H1 (cell line): Measurements from ENCODE around the gene CREBL2. TPM values are rescaled to one million over a fixed set of nuclear protein-coding genes. Genes with fewer than 3 reads are reported as not detected.

Source experiments
- ASH2L ChIP-seq: fragments of 200-600, 300-600 bp; sonication (generic); IDR thresholded peaks from one replicate; pipeline ENCODE4 v1.7.1; 2017; ENCODE audit warnings: low read length
- CBX5 ChIP-seq: fragments of 300-800, 300-1000 bp; sonication (generic); IDR thresholded peaks from 2 replicates; pipeline ENCODE4 v1.7.1; 2016; ENCODE audit warnings: antibody characterized with exemption, low read length, low read depth
- KDM1A ChIP-seq: fragments of 200-600, 300-600 bp; sonication (generic); IDR thresholded peaks from 2 replicates; pipeline ENCODE4 v1.7.1; 2016; ENCODE audit warnings: mild to moderate bottlenecking, low read length, borderline replicate concordance
- KDM5A ChIP-seq: fragments of 200-600 bp; IDR thresholded peaks from 2 replicates; pipeline ENCODE4 v1.7.1; 2012; ENCODE audit warnings: mild to moderate bottlenecking, low read length, inconsistent platforms, mixed read lengths
- SIN3A ChIP-seq, 2 experiments: IDR thresholded peaks in 1 of 2; conservative IDR thresholded peaks in 1 of 2; 2 replicates each; pipeline ENCODE4 v1.6.1; 2011 to 2012; ENCODE audit warnings: low read length in 2 of 2, improper control_type of control experiment in 1 of 2, low read depth in 1 of 2, mild to moderate bottlenecking in 1 of 2
- SP4 ChIP-seq: IDR thresholded peaks from 2 replicates; pipeline ENCODE4 v1.6.1; 2012; ENCODE audit warnings: low read length, inconsistent platforms
- polyA plus RNA-seq, 7 experiments: library from polyadenylated mRNA; depleted of rRNA in 3 of 7; stranded (reverse) in 5 of 7; unstranded in 2 of 7; fragments of >200 nt in 5 of 7; fragments of 200-250 nt in 2 of 7; gene quantifications; 1 replicate in 5 of 7; 2 replicates in 1 of 7; 4 replicates in 1 of 7; pipeline versions ENCODE4 v1.2.1 to v1.2.3, GENCODE V29; 2011 to 2013; ENCODE audit warnings: missing spikeins in 2 of 7, mixed read lengths in 2 of 7
- total RNA-seq: library from RNA; stranded (reverse); fragmentation: NEBNext Ultra II Directional; extraction: Animal tissue kit (Norgen Biotek cat#: 25700); gene quantifications from 2 replicates; pipeline ENCODE4 v1.2.1, GENCODE V29; 2021
- TF ChIP-seq, protein P1 (sequence below): fragments of 300-600 bp; sonication (generic); IDR thresholded peaks from 2 replicates; pipeline ENCODE4 v1.7.1; 2012; ENCODE audit warnings: low read length, moderate library complexity, mild to moderate bottlenecking, inconsistent platforms; ENCODE audit not compliant: insufficient replicate concordance
- TF ChIP-seq, protein P2 (sequence below): IDR thresholded peaks from 2 replicates; pipeline ENCODE4 v1.6.1; 2011; ENCODE audit warnings: low read length, improper control_type of control experiment

CREBL2 gene
- total and polyA plus RNA-seq, 2 of the 8 experiments (the other 6 are each of a cell fraction or from before 2014, with no cell fraction given): 9.8 to 18.3 TPM

DNA sequence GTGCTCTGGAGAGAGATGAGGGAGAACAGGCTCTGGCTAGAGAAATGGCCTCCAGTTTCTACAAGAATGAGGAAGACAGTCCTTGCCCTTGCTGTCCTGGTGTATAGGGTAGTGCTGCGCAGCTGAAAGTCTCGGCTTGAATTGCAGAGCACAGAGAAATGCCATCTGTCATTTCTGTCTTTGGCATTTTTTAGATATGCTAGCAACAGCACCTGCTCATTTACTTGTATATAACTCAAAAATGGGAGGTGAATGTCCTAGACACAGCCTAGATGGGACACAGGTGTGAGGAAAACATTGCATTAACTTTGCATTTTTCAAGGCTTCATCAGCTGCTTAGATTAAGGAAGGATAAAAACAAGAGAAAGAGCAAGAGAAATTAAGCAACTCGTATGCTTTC lies 48.5 kb downstream of the CREBL2 start (continued):
- TF ChIP-seq CBX5: no peak
- no peak for TF ChIP-seq SIN3A (conservative IDR thresholded peaks at IDR 0.05 in 1 of 2, IDR thresholded peaks at IDR 0.05 in 1 of 2; ENCODE audit: low read depth in 1 of 2, low read length in 2 of 2)
- no peak for TF ChIP-seq KDM5A
- no peak for TF ChIP-seq SP4
- TF ChIP-seq ASH2L: no peak
- TF ChIP-seq, protein P1, sequence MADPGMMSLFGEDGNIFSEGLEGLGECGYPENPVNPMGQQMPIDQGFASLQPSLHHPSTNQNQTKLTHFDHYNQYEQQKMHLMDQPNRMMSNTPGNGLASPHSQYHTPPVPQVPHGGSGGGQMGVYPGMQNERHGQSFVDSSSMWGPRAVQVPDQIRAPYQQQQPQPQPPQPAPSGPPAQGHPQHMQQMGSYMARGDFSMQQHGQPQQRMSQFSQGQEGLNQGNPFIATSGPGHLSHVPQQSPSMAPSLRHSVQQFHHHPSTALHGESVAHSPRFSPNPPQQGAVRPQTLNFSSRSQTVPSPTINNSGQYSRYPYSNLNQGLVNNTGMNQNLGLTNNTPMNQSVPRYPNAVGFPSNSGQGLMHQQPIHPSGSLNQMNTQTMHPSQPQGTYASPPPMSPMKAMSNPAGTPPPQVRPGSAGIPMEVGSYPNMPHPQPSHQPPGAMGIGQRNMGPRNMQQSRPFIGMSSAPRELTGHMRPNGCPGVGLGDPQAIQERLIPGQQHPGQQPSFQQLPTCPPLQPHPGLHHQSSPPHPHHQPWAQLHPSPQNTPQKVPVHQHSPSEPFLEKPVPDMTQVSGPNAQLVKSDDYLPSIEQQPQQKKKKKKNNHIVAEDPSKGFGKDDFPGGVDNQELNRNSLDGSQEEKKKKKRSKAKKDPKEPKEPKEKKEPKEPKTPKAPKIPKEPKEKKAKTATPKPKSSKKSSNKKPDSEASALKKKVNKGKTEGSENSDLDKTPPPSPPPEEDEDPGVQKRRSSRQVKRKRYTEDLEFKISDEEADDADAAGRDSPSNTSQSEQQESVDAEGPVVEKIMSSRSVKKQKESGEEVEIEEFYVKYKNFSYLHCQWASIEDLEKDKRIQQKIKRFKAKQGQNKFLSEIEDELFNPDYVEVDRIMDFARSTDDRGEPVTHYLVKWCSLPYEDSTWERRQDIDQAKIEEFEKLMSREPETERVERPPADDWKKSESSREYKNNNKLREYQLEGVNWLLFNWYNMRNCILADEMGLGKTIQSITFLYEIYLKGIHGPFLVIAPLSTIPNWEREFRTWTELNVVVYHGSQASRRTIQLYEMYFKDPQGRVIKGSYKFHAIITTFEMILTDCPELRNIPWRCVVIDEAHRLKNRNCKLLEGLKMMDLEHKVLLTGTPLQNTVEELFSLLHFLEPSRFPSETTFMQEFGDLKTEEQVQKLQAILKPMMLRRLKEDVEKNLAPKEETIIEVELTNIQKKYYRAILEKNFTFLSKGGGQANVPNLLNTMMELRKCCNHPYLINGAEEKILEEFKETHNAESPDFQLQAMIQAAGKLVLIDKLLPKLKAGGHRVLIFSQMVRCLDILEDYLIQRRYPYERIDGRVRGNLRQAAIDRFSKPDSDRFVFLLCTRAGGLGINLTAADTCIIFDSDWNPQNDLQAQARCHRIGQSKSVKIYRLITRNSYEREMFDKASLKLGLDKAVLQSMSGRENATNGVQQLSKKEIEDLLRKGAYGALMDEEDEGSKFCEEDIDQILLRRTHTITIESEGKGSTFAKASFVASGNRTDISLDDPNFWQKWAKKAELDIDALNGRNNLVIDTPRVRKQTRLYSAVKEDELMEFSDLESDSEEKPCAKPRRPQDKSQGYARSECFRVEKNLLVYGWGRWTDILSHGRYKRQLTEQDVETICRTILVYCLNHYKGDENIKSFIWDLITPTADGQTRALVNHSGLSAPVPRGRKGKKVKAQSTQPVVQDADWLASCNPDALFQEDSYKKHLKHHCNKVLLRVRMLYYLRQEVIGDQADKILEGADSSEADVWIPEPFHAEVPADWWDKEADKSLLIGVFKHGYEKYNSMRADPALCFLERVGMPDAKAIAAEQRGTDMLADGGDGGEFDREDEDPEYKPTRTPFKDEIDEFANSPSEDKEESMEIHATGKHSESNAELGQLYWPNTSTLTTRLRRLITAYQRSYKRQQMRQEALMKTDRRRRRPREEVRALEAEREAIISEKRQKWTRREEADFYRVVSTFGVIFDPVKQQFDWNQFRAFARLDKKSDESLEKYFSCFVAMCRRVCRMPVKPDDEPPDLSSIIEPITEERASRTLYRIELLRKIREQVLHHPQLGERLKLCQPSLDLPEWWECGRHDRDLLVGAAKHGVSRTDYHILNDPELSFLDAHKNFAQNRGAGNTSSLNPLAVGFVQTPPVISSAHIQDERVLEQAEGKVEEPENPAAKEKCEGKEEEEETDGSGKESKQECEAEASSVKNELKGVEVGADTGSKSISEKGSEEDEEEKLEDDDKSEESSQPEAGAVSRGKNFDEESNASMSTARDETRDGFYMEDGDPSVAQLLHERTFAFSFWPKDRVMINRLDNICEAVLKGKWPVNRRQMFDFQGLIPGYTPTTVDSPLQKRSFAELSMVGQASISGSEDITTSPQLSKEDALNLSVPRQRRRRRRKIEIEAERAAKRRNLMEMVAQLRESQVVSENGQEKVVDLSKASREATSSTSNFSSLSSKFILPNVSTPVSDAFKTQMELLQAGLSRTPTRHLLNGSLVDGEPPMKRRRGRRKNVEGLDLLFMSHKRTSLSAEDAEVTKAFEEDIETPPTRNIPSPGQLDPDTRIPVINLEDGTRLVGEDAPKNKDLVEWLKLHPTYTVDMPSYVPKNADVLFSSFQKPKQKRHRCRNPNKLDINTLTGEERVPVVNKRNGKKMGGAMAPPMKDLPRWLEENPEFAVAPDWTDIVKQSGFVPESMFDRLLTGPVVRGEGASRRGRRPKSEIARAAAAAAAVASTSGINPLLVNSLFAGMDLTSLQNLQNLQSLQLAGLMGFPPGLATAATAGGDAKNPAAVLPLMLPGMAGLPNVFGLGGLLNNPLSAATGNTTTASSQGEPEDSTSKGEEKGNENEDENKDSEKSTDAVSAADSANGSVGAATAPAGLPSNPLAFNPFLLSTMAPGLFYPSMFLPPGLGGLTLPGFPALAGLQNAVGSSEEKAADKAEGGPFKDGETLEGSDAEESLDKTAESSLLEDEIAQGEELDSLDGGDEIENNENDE: no peak
- TF ChIP-seq KDM1A: no peak
- TF ChIP-seq, protein P2, sequence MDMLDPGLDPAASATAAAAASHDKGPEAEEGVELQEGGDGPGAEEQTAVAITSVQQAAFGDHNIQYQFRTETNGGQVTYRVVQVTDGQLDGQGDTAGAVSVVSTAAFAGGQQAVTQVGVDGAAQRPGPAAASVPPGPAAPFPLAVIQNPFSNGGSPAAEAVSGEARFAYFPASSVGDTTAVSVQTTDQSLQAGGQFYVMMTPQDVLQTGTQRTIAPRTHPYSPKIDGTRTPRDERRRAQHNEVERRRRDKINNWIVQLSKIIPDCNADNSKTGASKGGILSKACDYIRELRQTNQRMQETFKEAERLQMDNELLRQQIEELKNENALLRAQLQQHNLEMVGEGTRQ: no peak
- TF ChIP-seq, all 59 proteins: peak for 0
